ENCODE results near the gene GALK1. TPM values are rescaled to one million over a fixed set of nuclear protein-coding genes. Genes with fewer than 3 reads are reported as not detected.

Gene GALK1
- total and polyA plus RNA-seq, 9 of the 15 experiments (the other 6 are each of a cell fraction or from before 2014, with no cell fraction given): 0.45 to 51.6 (median 17.4) TPM

DNA sequence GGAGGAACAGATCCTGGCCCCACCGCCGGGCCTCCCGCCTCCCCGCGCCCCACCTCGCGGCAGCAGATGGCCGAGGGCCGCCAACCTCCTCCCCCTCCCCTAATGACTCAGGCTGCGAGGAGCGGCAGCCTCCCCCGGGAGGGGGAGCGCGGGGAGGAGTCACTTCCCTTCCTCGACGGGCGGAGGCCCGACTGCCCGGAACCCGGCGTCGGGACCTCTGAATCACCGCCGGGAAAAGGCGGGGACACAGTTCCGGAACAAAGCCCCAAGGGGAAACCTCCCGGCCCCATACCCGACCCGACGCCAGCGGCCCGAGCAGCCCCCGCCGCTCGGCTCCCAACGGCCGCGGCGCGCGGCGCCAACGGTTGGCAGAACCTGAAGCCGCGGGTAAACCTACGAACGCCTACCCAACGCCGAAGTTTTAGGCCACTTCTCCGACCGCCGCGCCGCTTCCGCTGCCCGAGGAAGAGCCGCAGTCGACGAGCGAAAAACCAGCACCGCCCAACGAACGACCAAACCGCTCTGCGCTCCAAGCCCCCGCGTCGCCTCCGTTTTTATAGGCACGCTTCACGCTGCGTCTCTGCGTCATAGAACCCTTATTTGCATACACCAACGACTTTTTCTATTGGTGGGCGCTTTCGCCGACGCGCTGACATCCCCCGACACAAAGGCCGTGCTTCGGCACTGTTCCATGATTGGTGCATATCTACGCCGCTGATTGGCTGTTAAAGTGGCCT is 14.4 kb upstream of the GALK1 start (continued):
- TF ChIP-seq TFE3 (CRISPR knock-in tag; IDR thresholded peaks at IDR 0.05) (no peak), BHLHE40 (IDR thresholded peaks at IDR 0.05; ENCODE audit: low read length) (no peak), ZNF140 (CRISPR knock-in tag; IDR thresholded peaks at IDR 0.05) (no peak), NFE2L1 (tag; IDR thresholded peaks at IDR 0.05; ENCODE audit: borderline replicate concordance, low read depth) (no peak), TAF9B (IDR thresholded peaks at IDR 0.05; ENCODE audit: partially characterized antibody) (peak; percentile 86), EP300 (IDR thresholded peaks at IDR 0.05; ENCODE audit: low read length) (0 out of 2 replicates have a peak, but pooled peaks have one; percentile 16), STAT5B (CRISPR knock-in tag; IDR thresholded peaks at IDR 0.05) (no peak), RB1 (IDR thresholded peaks at IDR 0.05; ENCODE audit: low read depth) (peak; percentile 89), CBFA2T3 (IDR thresholded peaks at IDR 0.05) (no peak; the same call in 1 of the 2 replicates), ZNF232 (CRISPR knock-in tag; IDR thresholded peaks at IDR 0.05) (peak; percentile 62), CBX1 (IDR thresholded peaks at IDR 0.05; ENCODE audit: low read depth) (peak; percentile 99), ZNF507 (tag; conservative IDR thresholded peaks at IDR 0.05) (no peak), CBX5 (IDR thresholded peaks at IDR 0.05; ENCODE audit: borderline replicate concordance, low read depth) (no peak), NCOA1 (IDR thresholded peaks at IDR 0.05; ENCODE audit: low read depth) (no peak; the same call in 1 of the 2 replicates), U2AF1 (optimal IDR thresholded peaks at IDR 0.05; ENCODE audit: low read depth, low read length) (peak; percentile 100), TARDBP (IDR thresholded peaks at IDR 0.05) (peak; percentile 70; the same call in 1 of the 2 replicates), PHTF2 (CRISPR knock-in tag; IDR thresholded peaks at IDR 0.05) (no peak; the same call in 1 of the 2 replicates), MCM7 (IDR thresholded peaks at IDR 0.05) (no peak), DMBX1 (CRISPR knock-in tag; IDR thresholded peaks at IDR 0.05; ENCODE audit: borderline replicate concordance) (peak; percentile 60; the same call in 1 of the 2 replicates), ZNF780A (CRISPR knock-in tag; IDR thresholded peaks at IDR 0.05) (peak; percentile 81; the same call in 1 of the 2 replicates), POLR2AphosphoS2 (IDR thresholded peaks at IDR 0.05; ENCODE audit: low read length) (peak; percentile 99), EGR1 (conservative IDR thresholded peaks at IDR 0.05) (peak; percentile 93), KAT8 (IDR thresholded peaks at IDR 0.05; ENCODE audit: low read depth) (no peak), IFI16 (CRISPR knock-in tag; IDR thresholded peaks at IDR 0.05) (no peak)
- TF ChIP-seq, protein P1, sequence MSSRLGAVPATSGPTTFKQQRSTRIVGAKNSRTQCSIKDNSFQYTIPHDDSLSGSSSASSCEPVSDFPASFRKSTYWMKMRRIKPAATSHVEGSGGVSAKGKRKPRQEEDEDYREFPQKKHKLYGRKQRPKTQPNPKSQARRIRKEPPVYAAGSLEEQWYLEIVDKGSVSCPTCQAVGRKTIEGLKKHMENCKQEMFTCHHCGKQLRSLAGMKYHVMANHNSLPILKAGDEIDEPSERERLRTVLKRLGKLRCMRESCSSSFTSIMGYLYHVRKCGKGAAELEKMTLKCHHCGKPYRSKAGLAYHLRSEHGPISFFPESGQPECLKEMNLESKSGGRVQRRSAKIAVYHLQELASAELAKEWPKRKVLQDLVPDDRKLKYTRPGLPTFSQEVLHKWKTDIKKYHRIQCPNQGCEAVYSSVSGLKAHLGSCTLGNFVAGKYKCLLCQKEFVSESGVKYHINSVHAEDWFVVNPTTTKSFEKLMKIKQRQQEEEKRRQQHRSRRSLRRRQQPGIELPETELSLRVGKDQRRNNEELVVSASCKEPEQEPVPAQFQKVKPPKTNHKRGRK (tag; IDR thresholded peaks at IDR 0.05): no peak
- TF ChIP-seq, protein P2, sequence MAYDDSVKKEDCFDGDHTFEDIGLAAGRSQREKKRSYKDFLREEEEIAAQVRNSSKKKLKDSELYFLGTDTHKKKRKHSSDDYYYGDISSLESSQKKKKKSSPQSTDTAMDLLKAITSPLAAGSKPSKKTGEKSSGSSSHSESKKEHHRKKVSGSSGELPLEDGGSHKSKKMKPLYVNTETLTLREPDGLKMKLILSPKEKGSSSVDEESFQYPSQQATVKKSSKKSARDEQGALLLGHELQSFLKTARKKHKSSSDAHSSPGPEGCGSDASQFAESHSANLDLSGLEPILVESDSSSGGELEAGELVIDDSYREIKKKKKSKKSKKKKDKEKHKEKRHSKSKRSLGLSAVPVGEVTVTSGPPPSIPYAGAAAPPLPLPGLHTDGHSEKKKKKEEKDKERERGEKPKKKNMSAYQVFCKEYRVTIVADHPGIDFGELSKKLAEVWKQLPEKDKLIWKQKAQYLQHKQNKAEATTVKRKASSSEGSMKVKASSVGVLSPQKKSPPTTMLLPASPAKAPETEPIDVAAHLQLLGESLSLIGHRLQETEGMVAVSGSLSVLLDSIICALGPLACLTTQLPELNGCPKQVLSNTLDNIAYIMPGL (CRISPR knock-in tag; IDR thresholded peaks at IDR 0.05): no peak; the same call in 1 of the 2 replicates

All from K562 (cell line).